Astrocyte of the cerebellum (primary cell): Measurements from ENCODE around the gene SLC9A9.

ENCODE experiments used
- DNase-seq: peaks from one replicate; pipeline ENCODE4 v3.0.0-alpha.2; 2011; ENCODE audit warnings: low read depth
- H3K4me3 ChIP-seq: 2 replicates; pipeline ENCODE4 v1.5.1; 2011; ENCODE audit warnings: mild to moderate bottlenecking, low read depth, low read length, moderate library complexity
- in situ Hi-C: cut with HindIII; loops from 2 replicates; pipeline ENCODE4 v1.10.0; 2017; ENCODE audit warnings: low sequenced_read_pairs
- TF ChIP-seq, protein P1 (sequence below): IDR thresholded peaks from 2 replicates; pipeline ENCODE4 v1.5.1; 2012; ENCODE audit warnings: low read length, low read depth, moderate library complexity, mild to moderate bottlenecking; ENCODE audit errors: missing control alignments

Gene SLC9A9

DNA sequence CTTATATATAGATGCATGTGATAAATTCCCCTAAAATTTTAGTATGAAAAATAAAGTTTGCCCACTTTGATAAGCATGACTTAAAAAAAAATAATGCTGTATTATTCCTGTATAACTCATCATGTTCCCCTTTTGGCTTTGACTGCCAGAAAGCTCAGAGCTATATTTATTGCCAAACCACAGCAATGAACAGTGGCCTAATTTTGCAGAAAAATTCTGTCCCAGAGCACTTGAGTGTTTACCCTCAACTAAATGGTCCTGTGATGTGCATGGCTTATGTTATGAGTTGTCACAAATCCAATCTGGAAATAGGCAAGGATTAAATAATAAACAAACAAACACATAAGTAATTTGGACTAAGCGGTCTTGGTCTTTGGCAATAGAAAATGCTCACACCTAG lies 276.7 kb downstream of the SLC9A9 start:
- H3K4me3 ChIP-seq = no peak overlapping the region
- in situ Hi-C loops = no loop called here
- TF ChIP-seq, protein P1, sequence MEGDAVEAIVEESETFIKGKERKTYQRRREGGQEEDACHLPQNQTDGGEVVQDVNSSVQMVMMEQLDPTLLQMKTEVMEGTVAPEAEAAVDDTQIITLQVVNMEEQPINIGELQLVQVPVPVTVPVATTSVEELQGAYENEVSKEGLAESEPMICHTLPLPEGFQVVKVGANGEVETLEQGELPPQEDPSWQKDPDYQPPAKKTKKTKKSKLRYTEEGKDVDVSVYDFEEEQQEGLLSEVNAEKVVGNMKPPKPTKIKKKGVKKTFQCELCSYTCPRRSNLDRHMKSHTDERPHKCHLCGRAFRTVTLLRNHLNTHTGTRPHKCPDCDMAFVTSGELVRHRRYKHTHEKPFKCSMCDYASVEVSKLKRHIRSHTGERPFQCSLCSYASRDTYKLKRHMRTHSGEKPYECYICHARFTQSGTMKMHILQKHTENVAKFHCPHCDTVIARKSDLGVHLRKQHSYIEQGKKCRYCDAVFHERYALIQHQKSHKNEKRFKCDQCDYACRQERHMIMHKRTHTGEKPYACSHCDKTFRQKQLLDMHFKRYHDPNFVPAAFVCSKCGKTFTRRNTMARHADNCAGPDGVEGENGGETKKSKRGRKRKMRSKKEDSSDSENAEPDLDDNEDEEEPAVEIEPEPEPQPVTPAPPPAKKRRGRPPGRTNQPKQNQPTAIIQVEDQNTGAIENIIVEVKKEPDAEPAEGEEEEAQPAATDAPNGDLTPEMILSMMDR = no peak
- DNase-seq = peak; percentile 60

DNA sequence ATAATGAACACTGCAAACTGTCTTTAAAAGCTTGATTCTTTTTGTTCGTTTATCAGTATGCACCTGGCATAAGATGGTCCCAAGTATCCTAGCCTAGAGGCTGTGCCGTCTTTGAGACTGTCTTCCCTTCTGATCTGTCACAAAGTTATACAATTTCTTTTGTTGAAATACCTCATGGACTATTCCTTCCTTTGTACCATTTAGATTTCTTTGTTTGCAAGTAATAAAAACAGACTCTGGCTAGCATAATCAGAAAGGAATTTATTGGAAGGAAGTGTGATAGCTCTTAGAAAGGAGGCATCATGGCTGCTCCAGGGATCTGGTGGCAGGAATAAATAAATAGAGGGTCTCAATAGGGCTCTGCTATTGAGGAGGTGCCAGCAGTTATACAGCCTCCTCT lies 280.4 kb downstream of the SLC9A9 start:
- no peak overlapping the region for H3K4me3 ChIP-seq
- in situ Hi-C loops = no loop called here
- no peak for DNase-seq
- TF ChIP-seq, protein P1 = no peak

DNA sequence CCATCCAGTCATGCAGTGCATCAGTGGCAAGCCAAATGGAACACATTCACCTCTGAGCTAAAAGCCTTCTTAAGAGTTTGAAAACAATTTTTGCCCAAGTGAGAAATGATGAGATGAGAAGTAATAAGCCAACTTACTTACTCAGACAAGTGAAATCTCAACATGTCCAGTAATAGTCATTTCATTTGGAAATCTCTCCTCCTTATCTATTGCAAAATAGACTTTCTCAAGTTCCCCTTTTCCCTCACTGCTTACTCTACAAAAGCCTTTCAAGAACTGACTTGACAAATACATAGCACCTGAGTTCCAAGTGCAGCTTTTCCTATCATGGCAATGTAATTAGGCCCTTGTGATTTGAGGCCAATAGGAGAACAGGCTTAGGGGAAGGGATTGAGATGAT lies 282.3 kb downstream of the SLC9A9 start:
- in situ Hi-C loops = no loop called here
- TF ChIP-seq, protein P1 = no peak
- H3K4me3 ChIP-seq = no peak overlapping the region
- DNase-seq = no peak

DNA sequence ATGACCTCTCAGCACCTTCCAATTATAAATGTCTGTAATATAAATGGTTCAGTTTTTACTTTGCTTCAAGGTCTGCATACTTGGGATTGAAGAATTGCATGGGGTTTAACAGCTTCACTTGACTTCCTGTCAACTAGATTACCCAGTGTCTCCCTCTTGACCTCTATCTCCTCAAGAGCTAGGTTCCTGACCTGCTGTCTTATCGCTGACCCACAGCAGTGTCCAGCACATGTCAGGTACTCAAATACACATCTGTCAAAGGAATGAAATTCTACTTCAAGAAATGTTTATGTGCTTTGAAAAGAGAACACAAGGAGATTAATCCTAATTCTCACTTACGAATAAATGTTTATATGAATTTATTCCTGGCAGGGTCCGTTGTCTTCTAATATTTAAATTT lies 284.5 kb downstream of the SLC9A9 start:
- no peak for DNase-seq
- TF ChIP-seq, protein P1 = no peak
- no peak overlapping the region for H3K4me3 ChIP-seq
- in situ Hi-C loops = no loop called here

DNA sequence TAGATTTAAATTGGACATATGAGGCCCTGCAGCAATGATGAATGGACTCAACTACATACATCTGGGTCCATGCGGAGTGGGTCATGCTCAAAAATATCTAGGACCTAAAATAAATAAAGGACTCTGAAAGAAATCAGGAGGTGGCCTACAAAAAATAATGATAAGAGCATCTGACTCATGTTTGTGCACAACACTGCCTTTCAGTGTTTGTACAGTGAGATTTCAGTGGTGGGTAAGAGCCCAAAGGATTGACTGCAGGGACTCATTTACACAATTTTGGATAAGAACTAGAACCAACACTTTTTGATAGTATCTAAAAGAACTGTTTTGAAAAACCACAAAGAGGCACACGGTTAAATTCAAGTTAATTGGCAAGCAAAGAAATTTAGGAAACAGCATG lies 285.5 kb downstream of the SLC9A9 start:
- in situ Hi-C loops = no loop called here
- TF ChIP-seq, protein P1 = no peak
- no peak overlapping the region for H3K4me3 ChIP-seq
- DNase-seq = no peak

DNA sequence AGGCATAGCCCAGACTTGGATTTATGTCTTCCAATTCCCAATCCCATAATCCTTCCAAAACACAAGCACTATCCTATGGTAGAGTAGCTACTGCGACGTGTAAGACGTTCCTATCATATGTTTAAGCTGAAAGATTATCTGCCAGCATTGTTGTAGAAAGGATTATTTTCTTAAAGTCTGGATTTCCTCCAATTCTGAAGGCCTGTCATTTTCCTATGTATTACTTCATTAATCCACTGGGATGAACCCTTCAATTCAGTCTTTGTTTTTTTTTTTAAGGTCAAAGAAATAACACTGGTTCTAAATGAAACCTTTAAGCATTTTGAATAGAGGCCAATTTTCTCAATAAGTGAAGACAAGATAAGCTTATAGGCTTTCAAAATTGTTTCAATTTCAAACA lies 289.0 kb downstream of the SLC9A9 start:
- no peak for DNase-seq
- in situ Hi-C loops = no loop called here
- H3K4me3 ChIP-seq = no peak overlapping the region
- TF ChIP-seq, protein P1 = no peak

DNA sequence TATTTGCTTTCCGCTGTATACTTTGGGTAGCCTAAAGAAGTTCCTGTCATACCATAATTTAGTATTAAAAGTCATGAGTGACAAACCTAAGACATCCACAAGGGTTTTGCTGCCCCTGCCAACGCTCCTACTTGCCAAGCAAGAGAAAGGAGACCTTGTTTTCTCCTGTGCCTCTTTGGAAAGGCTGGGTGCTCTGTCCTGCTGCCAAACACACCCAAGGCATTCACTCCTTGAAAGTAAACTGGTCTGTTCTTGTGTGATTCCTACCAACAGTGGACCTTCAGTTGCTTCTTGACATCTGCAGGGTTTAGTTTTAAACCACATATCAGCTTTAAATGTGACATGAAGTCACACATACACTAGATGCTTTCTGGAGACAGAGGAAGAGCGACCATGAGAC lies 295.4 kb downstream of the SLC9A9 start:
- DNase-seq = no peak
- in situ Hi-C loops = no loop called here
- no peak overlapping the region for H3K4me3 ChIP-seq
- TF ChIP-seq, protein P1 = no peak
